GM21723 (cell line): ENCODE results near the gene CHST11.

ENCODE experiments used
- ATAC-seq: cut with Tn5 transposase; IDR thresholded peaks from one replicate; pipeline ENCODE4 v1.9.1; 2021; ENCODE audit warnings: mild to moderate bottlenecking, moderate library complexity; ENCODE audit not compliant: unreplicated experiment

The CHST11 gene

GRCh38 chr12:104748356-104748755 lies 291.6 kb downstream of the CHST11 start:
- no peak for ATAC-seq

- ATAC-seq = no peak
Measured at GRCh38 chr12:104748790-104749189, 292.0 kb downstream of the CHST11 start.

DNA sequence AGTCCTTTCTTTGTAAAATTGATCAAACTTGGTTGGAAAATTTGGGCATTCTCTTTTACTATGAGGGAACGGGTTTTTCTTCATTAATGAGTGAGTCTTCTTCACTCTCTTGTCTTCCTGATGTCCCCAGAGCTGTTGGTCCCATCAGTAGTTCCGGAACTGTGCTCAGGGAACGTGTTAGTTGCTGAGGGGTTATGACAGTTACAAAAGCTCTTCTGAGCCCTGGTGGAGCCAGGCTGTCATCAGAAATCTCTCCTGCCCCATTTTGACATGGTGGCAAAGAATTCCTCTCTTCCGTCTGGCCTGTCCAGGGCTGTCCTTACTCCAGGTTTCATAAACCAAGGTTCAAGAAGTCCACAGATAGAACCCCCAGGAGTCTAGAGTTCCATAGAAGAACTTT lies 292.8 kb downstream of the CHST11 start:
- ATAC-seq = no peak

DNA sequence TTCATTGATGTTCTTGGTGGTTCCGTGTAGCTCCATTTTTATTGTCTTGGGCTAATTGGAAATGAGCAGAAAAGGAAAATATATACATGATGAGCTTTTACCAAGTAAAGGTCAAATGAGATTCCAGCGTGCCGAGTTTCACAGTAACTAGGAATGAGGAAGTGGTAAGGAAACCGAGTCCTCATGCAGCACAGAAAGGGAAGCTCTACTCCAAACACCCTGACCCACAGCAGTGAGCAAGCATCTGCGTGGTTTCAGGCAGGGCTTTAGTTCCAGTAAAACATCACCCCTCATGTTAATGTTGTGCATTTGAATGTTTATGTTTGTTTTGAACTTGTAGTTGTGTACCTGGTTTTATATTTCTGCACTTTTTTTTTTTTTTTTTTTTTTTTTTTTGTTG lies 293.3 kb downstream of the CHST11 start:
- peak; percentile 78 for ATAC-seq

DNA sequence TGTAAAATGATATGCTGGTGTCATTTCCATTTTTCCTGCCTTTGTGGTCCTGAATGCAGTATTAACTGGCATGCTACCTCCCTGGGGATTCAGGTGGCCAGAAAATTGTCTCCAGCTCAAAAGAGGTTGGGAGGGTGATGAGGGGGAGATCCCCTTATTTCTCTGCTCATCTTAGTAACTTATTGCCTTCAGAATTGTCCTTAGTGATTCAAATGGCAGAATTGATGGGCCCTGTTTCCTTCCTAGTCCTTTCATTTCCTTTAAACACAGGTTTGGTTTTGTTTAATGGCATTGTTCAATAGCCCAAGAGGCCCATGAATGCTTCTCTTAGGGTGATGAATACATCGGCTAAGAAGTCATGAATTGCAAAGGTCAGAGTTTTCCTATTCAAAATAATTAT lies 294.4 kb downstream of the CHST11 start:
- peak; percentile 6 for ATAC-seq

DNA sequence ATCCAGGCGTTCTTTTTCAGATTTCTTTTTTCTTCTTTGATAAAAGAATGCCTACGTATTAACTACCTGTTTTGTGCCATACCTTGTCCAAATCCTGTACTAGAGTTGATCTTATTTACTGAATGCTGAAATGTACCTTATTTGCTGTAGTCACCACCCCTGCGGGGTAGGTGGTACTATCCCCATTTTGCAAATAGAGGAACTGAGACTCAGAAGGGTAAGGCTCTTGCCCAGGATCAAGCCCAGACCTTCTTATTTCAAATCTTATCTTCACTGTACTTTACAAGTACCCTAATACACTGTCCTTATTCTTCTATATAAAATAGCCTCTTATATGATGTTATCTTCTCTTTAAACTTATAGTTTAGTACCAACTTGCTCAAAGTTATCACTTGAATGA lies 294.8 kb downstream of the CHST11 start:
- peak; percentile 74 for ATAC-seq

DNA sequence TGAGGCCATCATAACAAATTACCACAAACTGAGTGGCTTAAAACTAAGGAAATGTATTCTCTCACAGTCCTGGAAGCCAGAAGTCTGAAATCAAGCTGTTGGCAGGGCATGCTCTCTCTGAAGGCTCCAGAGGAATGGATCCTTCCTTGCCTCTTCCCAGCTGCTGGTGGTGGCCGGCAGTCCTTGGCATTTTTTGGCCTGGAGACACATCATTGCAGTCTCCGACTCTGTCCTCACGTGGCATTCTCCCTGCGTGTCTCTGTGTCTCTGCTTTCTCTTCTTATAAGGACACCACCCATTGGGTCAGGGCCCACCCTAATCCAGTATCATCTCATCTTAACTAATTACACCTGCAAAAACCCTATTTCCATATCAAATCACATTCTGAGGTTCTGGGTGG lies 295.3 kb downstream of the CHST11 start:
- no peak for ATAC-seq

GRCh38 chr12:104752881-104753280 lies 296.1 kb downstream of the CHST11 start:
- ATAC-seq = no peak

GRCh38 chr12:104756901-104757300 lies 300.2 kb downstream of the CHST11 start:
- ATAC-seq = no peak

- ATAC-seq = no peak
Measured at GRCh38 chr12:104758771-104759170, 302.0 kb downstream of the CHST11 start.

GRCh38 chr12:104761091-104761490 lies 304.3 kb downstream of the CHST11 start:
- ATAC-seq = no peak

GRCh38 chr12:104761611-104762010 lies 304.9 kb downstream of the CHST11 start:
- no peak for ATAC-seq

DNA sequence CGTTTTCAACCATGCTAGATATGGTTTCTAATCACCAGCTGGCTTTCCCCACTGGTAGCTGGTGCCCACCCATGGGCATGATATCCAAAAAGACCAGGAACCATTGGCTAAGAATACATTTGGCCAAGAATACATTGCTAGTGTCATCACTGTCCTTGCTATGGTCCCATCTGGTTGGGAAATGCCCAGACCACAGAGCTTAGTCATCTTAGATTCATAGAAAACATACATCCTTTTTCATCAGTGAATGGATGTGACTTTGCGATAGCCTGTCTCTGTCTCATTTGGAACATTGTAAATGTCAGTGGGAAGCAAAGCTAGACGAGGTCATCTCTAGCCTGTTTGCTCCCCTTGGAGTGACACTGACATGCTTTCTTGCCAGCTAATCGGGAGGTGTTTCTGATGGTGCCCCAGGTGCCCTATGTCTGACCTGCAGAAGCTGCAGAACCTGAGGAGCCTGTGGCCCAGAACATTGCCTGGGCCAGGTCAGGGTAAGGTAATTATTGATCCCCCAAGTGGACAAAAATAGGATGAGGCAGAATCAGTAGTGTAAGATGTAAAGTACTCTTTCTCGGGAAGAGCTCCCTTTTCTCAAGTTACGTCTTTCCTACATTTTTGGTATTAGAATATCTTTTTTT lies 306.5 kb downstream of the CHST11 start:
- no peak for ATAC-seq

DNA sequence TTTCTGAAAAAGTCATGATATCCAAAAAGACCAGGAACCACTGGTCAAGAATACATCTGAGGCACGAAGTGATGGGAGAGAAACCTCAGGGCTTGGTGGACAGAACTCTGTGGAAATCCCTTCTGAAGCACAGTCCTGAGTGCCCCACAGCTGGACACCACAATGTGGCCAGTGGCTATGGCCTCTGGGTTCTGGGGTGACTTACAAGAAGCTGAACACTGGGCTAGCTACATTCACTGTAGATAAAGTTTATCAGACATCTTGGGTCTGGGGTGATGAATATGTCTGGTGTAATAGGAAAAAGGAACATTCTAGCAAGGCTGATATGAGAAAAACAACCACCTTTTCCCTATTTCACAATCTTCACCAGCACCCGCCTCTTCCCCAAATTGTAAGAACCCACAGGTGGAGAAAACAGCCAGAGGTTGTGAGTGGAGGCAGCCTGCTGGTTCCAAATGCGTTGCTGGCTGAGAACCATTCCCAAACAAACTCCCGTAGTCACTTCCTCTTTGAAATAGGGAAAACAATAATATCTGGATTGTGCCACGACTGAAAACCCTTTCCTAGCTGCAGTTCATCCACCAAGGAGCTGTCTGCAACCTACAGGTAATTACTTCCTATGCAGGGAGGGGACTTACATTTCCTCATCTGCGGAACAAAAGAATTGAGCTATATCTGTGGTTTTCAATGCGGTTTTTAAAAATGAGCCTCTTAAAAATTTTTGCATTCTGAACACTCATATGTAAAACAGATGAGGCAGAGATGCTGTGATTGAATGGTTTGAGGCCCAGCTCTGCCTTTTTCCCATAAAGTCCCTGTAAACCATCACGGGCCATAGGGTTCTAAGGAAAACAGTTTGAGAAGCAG lies 307.7 kb downstream of the CHST11 start:
- no peak for ATAC-seq

GRCh38 chr12:104767261-104767660 lies 310.5 kb downstream of the CHST11 start:
- ATAC-seq = no peak

DNA sequence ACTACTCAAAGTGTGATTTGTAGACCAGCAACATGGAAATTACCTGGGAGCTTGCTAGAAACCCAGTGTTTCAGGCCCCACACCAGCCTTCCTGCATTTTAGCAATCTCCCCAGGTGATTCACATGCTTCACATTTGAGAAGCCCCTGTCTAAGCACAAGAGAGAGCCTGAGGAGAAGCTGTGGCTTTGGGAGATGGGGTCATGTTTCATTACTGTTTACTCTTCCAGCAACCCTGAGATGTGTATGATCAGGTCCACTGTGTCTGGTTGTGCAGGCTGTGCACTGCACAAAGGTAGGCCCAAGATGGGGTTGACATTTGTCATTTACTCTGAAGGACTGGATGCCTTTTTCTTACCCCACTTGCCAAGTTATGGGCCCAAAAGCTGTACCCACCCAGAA lies 311.3 kb downstream of the CHST11 start:
- no peak for ATAC-seq

DNA sequence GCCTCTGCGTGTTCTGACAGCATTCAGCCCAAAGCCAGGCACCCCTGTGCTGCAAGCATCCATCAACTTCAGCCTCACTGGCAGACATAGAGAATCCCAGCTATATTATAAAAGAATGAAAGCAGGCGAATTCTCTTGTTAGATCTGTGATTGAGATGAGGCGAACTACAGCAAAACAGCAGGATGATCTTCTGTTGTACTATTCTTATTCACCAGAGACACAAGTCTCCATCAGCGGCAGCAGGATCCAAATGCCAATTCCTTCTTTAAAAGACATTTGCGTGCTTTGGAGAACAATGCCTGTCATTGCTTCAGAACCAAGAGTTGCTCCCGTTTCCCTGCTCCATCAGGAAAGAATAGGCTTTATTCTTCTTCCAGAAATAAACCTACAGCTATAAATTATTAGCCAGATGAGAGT lies 312.4 kb downstream of the CHST11 start:
- no peak for ATAC-seq

DNA sequence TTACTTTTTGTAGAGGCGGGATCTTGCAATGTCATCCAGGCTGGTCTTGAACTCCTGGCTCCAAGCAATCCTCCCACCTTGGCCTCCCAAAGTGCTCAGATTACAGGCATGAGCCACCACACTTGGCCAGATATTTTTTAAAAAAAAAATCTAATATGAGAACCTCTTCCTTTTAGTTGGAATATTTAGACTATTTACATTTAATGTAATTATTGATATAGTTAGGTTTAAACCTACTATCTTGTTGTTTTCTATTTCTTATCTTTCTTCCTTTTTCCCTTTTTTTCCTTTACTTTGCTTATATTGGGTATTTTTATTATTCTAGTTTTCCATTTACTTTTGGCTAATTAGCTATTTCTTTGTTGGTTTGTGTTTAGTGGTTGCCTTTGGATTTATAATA lies 315.6 kb downstream of the CHST11 start:
- no peak for ATAC-seq

GRCh38 chr12:104775731-104776231 lies 319.0 kb downstream of the CHST11 start:
- no peak for ATAC-seq

DNA sequence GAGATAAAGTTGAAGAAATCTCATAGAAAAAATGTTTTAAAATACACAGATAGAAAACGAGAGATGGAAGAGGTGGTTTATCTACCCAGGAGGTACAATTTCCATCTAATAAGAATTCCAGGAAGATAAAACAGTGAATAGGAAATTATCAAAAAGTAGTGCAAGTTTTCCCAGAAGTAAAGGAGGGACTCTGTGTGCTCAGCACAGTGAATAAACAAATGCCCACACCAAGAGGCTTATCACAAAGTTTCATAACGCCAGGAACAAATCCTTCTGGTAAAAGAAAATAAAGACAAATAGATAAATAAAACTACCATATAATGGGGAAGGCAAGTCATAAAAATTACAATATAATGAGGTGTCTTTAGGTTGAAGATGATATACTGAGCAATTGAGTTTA lies 322.4 kb downstream of the CHST11 start:
- no peak for ATAC-seq

- no peak for ATAC-seq
Measured at GRCh38 chr12:104782296-104782695, 325.5 kb downstream of the CHST11 start.

DNA sequence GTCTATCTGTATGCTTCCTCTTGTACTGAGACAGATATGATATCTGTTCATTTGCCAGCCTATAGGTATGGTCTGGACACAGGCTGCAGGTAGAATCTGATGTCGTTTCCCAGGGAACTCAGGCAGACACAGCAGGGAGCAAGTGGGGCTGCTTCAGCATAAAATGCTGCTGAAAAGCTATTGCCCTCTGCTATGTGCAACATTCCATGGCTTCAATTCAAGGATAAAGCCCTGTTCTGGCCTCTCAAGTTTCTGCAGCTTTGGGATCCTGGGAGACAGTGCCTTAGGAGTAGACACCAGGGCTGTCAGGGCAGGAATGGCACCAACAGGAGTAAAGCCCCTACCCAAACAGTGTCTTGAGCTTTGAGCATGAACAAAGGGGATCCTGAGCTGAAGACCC lies 327.8 kb downstream of the CHST11 start:
- ATAC-seq = no peak
